ENCODE data around the gene C12orf54. TPM values are rescaled to one million over a fixed set of nuclear protein-coding genes. Genes with fewer than 3 reads are reported as not detected.

C12orf54 gene
- total and polyA plus RNA-seq, 2 of the 13 experiments (the other 11 are each of a cell fraction or from before 2014, with no cell fraction given) = not detected

DNA sequence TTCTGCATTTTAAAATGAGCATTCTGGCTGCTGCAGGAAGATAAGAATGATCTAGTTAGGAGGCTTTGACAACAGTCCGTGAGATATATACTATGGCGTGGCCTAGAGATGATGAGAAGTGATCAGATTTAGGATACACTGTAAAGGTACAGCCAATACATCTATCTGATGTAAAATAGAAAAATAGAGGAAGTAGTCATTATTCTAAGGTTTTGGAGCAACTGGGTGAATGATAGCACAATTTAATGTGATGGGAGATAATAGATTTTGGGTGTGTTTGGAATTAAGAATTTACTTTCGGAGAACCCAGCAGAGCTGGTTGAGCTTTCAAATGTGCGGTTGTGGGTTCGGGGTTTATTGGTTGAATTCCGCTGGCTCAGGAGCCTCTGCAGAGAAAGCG lies 10.0 kb upstream of the C12orf54 start, which contains the start of gene ANP32D:
TSS of gene ANP32D (plus strand) at position 301 of the 400 bp plus-strand sequence. CDS start 106 bp downstream, outside the sequence.
- ChIA-PET CTCF (ENCODE audit: low intra/inter-chr PET ratio, low total read pairs) (no interaction called here), POLR2A (no interaction called here)
- no peak within 1 kb of the TSS for H3K4me3 ChIP-seq (replicated peaks in 1 of 3; ENCODE audit: insufficient read depth in 1 of 3, low read depth in 2 of 3, low read length in 3 of 3)
- no peaks in the 10 kb centered on the region for H3K79me2 ChIP-seq (ENCODE audit: insufficient read depth, low read length)
- H2AFZ ChIP-seq (ENCODE audit: low read length) = no peak within 1 kb of the TSS
- no peak within 1 kb of the TSS for H3K27ac ChIP-seq (ENCODE audit: extremely low read length, insufficient read depth, low read length)
- intact Hi-C loops (cut with micrococcal nuclease; ENCODE audit: unreplicated experiment) (no loop called here), in situ Hi-C loops (cut with HindIII; ENCODE audit: extremely low pct_ligation_motif_present, low pct_unique_long_range_greater_than_20kb) (no loop called here)
- H3K9ac ChIP-seq (ENCODE audit: insufficient read depth, low read depth, low read length) = no peak within 1 kb of the TSS
- DNase-seq (ENCODE audit: low spot score) (no peak), ATAC-seq (no peak), FAIRE-seq (no peak)
- H3K4me2 ChIP-seq (ENCODE audit: low read depth, low read length) = no peak within 1 kb of the TSS
- 0 out of 5 replicates have a peak, but pooled peaks cover 0 to 4% of the 10 kb centered on the region in 2 experiments for H3K27me3 ChIP-seq (ENCODE audit: control insufficient read depth in 1 of 2, insufficient read depth in 2 of 2, low read length in 2 of 2)
- H3K4me1 ChIP-seq (ENCODE audit: insufficient read depth, low read length) = no peaks in the 10 kb centered on the region
- H4K20me1 ChIP-seq (ENCODE audit: insufficient read depth, low read length) = no peaks in the 10 kb centered on the region
- WGBS (ENCODE audit: low lambda C conversion rate) = 38% methylated on average over 7 of the region's 7 CpGs
- peaks cover 9% of the 10 kb centered on the region; the same call in 1 of the 2 replicates for H3K9me3 ChIP-seq (ENCODE audit: low read length)
- TF ChIP-seq, protein P1, sequence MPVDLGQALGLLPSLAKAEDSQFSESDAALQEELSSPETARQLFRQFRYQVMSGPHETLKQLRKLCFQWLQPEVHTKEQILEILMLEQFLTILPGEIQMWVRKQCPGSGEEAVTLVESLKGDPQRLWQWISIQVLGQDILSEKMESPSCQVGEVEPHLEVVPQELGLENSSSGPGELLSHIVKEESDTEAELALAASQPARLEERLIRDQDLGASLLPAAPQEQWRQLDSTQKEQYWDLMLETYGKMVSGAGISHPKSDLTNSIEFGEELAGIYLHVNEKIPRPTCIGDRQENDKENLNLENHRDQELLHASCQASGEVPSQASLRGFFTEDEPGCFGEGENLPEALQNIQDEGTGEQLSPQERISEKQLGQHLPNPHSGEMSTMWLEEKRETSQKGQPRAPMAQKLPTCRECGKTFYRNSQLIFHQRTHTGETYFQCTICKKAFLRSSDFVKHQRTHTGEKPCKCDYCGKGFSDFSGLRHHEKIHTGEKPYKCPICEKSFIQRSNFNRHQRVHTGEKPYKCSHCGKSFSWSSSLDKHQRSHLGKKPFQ (CRISPR knock-in tag; IDR thresholded peaks at IDR 0.05; ENCODE audit: insufficient replicate concordance) = no peak
- no peak for TF ChIP-seq DNMT1 (CRISPR knock-in tag; IDR thresholded peaks at IDR 0.05)
- TF ChIP-seq, protein P2, sequence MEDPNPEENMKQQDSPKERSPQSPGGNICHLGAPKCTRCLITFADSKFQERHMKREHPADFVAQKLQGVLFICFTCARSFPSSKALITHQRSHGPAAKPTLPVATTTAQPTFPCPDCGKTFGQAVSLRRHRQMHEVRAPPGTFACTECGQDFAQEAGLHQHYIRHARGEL (CRISPR knock-in tag; IDR thresholded peaks at IDR 0.05) = no peak
- no peak for TF ChIP-seq ZFYVE20 (CRISPR knock-in tag; IDR thresholded peaks at IDR 0.05; ENCODE audit: borderline replicate concordance, low read depth)
- no peak for TF ChIP-seq ZNF598 (CRISPR knock-in tag; IDR thresholded peaks at IDR 0.05; ENCODE audit: borderline replicate concordance)
- no peak for TF ChIP-seq KLF6 (CRISPR knock-in tag; IDR thresholded peaks at IDR 0.05)
- no peak for TF ChIP-seq ZNF768 (CRISPR knock-in tag; IDR thresholded peaks at IDR 0.05)
- TF ChIP-seq HOXA5 (CRISPR knock-in tag; IDR thresholded peaks at IDR 0.05) = no peak
- no TSS peak for BruUV-seq (replicated peaks)
- H3K36me3 ChIP-seq (replicated peaks in 1 of 2; ENCODE audit: control insufficient read depth in 1 of 2, insufficient read depth in 2 of 2, low read length in 2 of 2) = no peaks in the 10 kb centered on the region
